GM21390 (cell line): Measurements from ENCODE around the gene TTI1.

Source experiments
- ATAC-seq: cut with Tn5 transposase; IDR thresholded peaks from one replicate; pipeline ENCODE4 v1.9.1; 2021; ENCODE audit not compliant: unreplicated experiment

Gene TTI1

DNA sequence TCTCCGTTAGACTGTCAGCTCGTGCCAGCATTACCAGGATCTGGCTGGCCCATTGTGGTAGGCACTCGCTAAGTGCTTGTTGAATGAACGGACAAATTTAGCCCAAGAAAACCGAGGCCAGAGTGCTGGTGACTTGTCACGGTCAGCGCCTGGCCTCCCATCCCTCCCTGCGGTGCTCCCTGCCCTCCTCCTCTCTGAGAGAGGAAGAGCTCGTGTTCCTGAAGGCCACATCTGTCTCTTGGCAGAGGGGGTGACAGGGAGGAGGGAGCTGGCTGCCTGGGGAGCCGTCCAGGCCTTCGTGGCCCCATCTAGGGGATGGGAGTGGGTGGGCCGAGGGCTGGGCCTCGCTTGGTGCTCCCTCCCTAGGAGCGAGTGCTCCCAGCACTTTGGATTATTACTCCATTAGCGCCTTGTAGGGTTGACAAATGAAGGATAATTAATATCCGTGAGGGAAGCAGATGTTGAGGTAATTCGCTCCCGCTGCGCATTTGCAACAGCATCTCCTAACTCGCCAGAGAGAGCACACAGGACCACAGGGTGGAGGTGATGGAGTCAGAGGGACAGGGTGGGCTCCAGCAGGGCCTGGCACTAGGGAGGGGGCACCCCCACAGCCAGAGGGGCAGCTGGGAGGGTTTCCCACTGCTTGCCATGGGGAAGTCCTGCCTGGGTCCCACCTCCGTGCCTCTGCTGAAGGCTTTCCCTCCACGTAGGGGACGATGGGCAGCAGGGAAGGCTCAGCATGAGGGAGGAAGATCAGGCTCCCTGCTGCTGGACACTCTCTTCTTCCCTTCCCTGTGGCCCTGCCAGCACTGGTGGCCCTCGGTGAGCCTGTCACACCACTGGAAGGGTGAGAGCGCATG is 93.3 kb downstream of the TTI1 start:
- no peak for ATAC-seq

DNA sequence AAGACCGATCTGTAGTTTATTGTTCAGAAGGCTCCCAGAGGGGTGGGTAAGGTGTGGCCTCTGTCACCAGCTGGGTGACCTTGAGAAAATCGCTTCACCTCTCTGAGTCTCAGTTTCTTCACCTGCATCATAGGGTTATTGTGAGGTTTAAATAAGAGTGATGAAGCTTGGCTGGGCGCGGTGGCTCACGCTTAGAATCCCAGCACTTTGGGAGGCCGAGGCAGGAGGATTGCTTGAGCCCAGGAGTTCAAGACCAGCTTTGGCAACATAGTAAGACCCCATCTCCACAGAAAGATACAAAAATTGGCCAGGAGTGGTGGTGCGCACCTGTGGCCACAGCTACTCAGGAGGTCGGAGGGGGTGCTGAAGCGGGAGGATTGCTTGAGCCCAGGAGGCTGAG is 94.3 kb downstream of the TTI1 start:
- no peak for ATAC-seq

DNA sequence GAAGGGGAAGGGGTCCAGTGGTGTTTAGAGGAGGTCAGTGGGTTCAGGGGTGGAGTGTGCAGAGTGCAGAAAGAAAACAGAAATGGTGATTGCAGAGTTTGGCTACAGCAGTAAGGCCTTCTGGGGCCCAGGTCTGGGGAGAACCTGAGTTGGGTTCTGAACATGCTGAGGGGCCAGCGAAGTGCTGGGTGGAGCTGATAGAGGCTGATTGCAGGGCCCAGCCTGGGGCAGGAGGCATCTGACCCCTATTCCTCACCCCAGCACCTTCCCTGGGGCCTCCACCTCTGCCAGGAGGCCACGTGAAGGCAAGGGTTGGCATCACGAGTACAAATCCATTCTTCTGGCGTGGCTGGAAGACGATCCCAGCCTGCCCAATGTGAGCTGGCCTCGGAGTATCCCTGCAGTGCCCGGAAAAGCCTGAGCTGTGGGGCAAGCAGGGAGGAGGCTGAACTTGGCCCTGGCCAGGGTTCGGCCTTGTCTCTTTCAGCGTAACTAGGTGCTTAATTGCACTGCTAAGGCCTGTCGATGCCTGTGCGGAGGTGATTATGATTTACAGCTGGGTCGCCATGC is 95.0 kb downstream of the TTI1 start:
- ATAC-seq = no peak

DNA sequence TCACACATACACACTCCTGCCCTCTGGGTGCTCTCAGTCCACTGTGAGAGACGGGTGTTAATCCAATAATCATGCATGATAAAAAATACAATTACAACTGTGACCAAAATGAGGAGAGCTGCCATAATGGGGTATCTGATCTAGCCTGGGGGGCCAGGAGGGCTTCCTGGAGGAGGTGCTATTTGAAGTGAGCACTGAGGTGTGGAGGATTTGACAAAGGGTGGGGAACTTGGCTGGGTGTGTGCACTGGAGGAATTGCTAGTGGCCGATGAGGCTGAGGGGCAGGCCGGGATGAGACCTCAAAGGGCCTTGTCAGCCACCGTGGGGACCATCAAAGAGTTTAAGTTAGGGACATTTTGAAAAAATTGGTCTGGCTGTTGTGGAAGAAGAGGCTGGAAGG is 95.6 kb downstream of the TTI1 start:
- ATAC-seq = no peak

DNA sequence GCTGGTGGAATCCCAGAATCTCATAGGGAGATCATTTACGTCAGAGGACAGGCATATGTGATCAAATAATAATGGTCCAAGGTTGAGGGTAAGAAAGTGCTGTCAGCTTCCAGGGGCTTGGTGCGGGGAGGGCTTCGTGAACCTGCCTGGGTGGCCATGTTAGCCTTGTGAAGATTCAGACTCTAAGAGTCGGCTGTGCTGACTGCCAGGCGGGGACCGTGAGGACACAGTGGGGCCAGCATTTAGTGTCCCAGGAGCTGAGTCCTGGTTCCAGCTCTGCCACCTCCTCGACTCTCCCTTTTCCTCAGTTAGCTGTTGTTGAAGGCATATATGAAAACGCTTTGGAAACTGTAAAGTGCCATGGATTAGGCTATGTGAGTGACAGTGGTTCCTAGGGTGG is 96.8 kb downstream of the TTI1 start:
- ATAC-seq = no peak

DNA sequence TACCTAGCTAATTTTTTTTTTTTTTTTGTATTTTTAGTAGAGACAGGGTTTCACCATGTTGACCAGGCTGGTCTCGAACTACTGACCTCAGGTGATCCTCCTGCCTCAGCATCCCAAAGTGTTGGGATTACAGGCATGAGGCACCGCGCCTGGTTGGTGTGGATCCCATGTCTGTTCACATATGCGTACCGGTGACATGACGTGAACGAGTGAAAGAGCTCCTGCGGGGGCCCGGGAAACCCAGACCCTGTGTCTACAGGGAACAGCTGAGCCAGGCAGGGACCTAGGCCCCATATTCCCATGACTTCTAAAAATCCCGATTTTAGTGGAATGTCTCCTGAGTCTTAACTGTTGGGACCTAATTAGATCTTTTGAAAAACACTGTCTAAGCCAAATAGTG is 97.2 kb downstream of the TTI1 start:
- ATAC-seq = no peak

DNA sequence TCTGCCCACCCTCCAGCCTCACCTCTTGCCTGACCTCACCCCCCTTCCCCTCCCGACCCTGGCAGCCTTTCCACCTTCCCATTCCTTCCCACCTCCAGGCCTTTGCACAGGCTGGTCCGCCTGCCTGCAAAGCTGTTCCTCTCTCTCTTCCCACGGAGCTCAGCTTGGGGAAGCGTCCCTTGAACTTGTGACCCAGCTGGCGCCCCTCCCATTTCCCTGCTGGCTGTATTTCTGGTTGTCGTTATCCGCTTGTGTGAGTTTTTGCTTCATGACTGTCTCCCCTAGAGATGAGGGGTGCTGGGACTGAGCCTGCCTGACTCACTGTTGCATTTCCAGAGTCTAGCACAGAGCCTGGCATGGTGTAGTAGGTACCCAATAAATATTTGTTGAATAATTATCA is 97.8 kb downstream of the TTI1 start:
- ATAC-seq = no peak

DNA sequence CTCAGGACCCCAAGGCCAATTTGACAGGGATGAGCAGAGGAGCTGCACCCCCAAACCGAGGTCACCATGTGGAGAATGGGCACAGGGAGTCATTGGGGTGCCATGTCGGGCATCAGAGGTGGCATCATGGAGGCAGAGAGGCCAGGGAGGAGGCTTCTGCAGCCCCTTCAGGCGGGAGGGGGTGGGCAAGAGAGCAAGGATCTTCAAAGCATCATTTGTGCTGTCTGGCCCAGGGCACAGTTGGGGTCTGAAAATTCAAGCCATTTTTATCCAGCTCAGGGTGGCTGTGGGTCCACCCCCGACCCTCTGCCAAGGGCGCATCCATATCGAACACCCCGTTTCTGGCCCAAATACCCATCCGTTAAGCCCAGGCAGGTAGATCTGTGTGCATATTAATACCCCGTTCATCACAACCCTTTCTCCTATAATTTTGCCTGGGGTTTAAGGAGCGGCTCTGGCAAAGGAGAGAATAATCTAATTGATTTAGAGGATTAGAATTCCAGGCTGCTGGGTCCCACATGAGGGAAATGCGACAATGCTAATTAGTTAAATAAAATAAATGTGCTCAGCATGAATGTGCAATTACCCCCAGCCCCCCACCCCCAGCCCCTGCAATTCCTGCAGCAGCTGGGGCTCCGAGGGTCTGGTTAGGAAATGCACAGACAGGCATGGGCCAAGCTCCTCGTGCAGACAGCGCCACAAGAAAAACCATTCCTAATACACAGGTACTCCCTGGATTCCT is 98.5 kb downstream of the TTI1 start:
- no peak for ATAC-seq

DNA sequence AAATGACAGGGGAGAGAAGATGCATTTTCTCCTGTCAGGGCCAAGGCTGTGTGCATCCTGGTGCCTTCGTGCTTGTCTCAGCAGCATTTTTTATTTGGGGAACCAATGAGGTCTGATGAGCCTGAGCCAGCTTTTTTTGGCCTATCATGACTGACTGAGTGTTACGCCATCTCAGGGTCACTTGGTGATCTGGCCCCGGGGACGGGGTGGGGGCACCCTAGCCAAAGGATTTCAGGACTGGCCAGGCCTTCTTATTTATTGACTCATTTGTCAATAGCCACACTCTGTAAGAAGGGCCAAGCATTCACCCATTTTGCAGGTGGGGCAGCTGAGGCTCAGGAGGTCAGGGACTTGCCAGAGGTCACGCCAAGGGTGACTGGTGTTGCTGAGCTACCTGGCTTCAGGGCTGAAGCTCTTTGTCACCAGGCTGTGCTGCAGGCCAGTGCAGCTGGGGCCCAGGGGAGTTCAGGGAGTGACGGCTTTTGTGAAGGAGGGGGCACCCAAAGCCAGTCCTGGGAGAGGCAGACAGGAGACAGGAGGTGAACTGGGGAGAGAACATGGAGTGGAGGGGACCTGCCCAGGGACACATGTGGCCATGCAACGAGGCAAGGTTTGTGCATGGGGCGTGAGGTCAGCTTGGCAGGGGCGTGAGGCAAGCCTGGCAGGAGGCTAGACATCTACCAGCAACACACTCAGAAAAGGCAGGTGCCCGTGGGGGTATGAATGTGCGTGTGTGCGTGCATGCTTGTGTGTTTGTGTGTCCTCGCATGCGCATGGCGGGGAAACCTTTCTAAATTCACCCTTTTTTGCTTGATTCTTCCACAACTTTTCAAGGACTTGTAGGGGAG is 99.2 kb downstream of the TTI1 start:
- ATAC-seq = no peak
